SK-N-SH (cell line): ENCODE results near the gene SLC39A9. TPM values are rescaled to one million over a fixed set of nuclear protein-coding genes. Genes with fewer than 3 reads are reported as not detected.

Experiments
- CTCF ChIA-PET: fragments of 300-600, 350-600 bp; formaldehyde crosslinking; extraction: SDS; loops from one replicate; lab custom pipeline; 2021; lab: Yijun Ruan, JAX
- POLR2A ChIA-PET: fragments of 350-600 bp; sonication (Branson Sonifier 250); formaldehyde crosslinking; extraction: SDS; loops from one replicate; lab custom pipeline; 2020; ENCODE audit warnings: antibody characterized with exemption, inconsistent platforms; lab: Yijun Ruan, JAX
- DNase-seq: peaks from one replicate; pipeline ENCODE4 v3.0.0; 2012
- H2AFZ ChIP-seq: fragments of 200-600 bp; sonication (generic); 2 replicates; pipeline ENCODE4 v1.8.1; 2016; ENCODE audit warnings: antibody characterized with exemption, mild to moderate bottlenecking, low read depth
- H3F3A ChIP-seq: fragments of 200-600 bp; sonication (generic); replicated peaks from 2 replicates; pipeline ENCODE3; 2016; ENCODE audit warnings: antibody characterized with exemption, mild to moderate bottlenecking; ENCODE audit not compliant: insufficient read depth
- H3K27ac ChIP-seq, 2 experiments: fragments of 200-500 bp in 1 of 2; fragments of 200-600 bp in 1 of 2; sonication (Bioruptor generic) in 1 of 2; sonication (generic), shearing (Covaris generic) in 1 of 2; 2 replicates each; pipeline versions ENCODE4 v1.5.1 to v1.6.1; 2014 to 2016; ENCODE audit warnings: low read depth in 2 of 2, inconsistent platforms in 1 of 2, low read length in 1 of 2, mild to moderate bottlenecking in 1 of 2, mixed read lengths in 1 of 2
- H3K27me3 ChIP-seq: fragments of 200-600 bp; sonication (generic), shearing (Covaris generic); 2 replicates; pipeline ENCODE4 v1.6.1; 2016; ENCODE audit warnings: mixed run types; ENCODE audit not compliant: insufficient read depth
- H3K36me3 ChIP-seq, 2 experiments: fragments of 200-500 bp in 1 of 2; fragments of 200-600 bp in 1 of 2; sonication (Bioruptor generic) in 1 of 2; sonication (generic) in 1 of 2; replicated peaks in 1 of 2; 2 replicates each; pipeline versions ENCODE3 to v1.5.1; 2014 to 2016; ENCODE audit warnings: low read length in 1 of 2, mild to moderate bottlenecking in 1 of 2; ENCODE audit not compliant: insufficient read depth in 2 of 2, control insufficient read depth in 1 of 2
- H3K4me1 ChIP-seq, 2 experiments: fragments of 200-500 bp in 1 of 2; fragments of 200-600 bp in 1 of 2; sonication (Bioruptor generic) in 1 of 2; sonication (generic), shearing (Covaris generic) in 1 of 2; 2 replicates each; pipeline versions ENCODE4 v1.5.1 to v1.6.1; 2014 to 2016; ENCODE audit warnings: low read depth in 1 of 2, low read length in 1 of 2, mixed run types in 1 of 2; ENCODE audit not compliant: insufficient read depth in 2 of 2, control insufficient read depth in 1 of 2
- H3K4me2 ChIP-seq: fragments of 200-600 bp; sonication (generic), shearing (Covaris generic); 2 replicates; pipeline ENCODE4 v1.6.1; 2017; ENCODE audit warnings: mixed run types
- H3K4me3 ChIP-seq, 2 experiments: fragments of 200-500 bp in 1 of 2; fragments of 200-600 bp in 1 of 2; sonication (Bioruptor generic) in 1 of 2; sonication (generic), shearing (Covaris generic) in 1 of 2; 2 replicates each; pipeline versions ENCODE4 v1.5.1 to v1.8.1; 2014 to 2016; ENCODE audit warnings: low read depth in 2 of 2, inconsistent platforms in 1 of 2, low read length in 1 of 2, mild to moderate bottlenecking in 1 of 2, mixed read lengths in 1 of 2, moderate library complexity in 1 of 2
- H3K79me2 ChIP-seq: fragments of 200-600 bp; sonication (generic); 2 replicates; pipeline ENCODE4 v1.8.1; 2017; ENCODE audit warnings: mild to moderate bottlenecking; ENCODE audit not compliant: insufficient read depth
- H3K9ac ChIP-seq: fragments of 200-600 bp; sonication (generic); 2 replicates; pipeline ENCODE4 v1.6.1; 2017; ENCODE audit warnings: mixed run types
- H3K9me2 ChIP-seq: fragments of 200-600 bp; sonication (generic); 2 replicates; pipeline ENCODE4 v1.6.1; 2017; ENCODE audit warnings: mixed run types
- H3K9me3 ChIP-seq: fragments of 200-600 bp; sonication (generic); 2 replicates; pipeline ENCODE4 v1.6.1; 2017; ENCODE audit warnings: mixed run types, mild to moderate bottlenecking, moderate library complexity
- H4K20me1 ChIP-seq: fragments of 200-600 bp; sonication (generic); 2 replicates; pipeline ENCODE4 v1.6.1; 2017; ENCODE audit warnings: mild to moderate bottlenecking, mixed run types; ENCODE audit not compliant: insufficient read depth
- FOSL2 ChIP-seq: IDR thresholded peaks from 2 replicates; pipeline ENCODE4 v1.4.0; 2012; ENCODE audit warnings: low read depth, mild to moderate bottlenecking, moderate library complexity, borderline replicate concordance
- FOXM1 ChIP-seq: IDR thresholded peaks from 2 replicates; pipeline ENCODE4 v1.4.0; 2012; ENCODE audit warnings: low read depth, mild to moderate bottlenecking
- GABPA ChIP-seq: IDR thresholded peaks from 2 replicates; pipeline ENCODE4 v1.4.0; 2012; ENCODE audit warnings: low read depth, mild to moderate bottlenecking
- GATA2 ChIP-seq: sonication (generic); formaldehyde crosslinking; IDR thresholded peaks from 2 replicates; pipeline ENCODE4 v1.5.0; 2020; ENCODE audit warnings: mild to moderate bottlenecking, missing genetic modification reagents
- MAX ChIP-seq: IDR thresholded peaks from 2 replicates; pipeline ENCODE4 v1.4.0; 2012; ENCODE audit warnings: low read depth
- MEF2A ChIP-seq: IDR thresholded peaks from 2 replicates; pipeline ENCODE4 v1.4.0; 2012; ENCODE audit warnings: low read depth, borderline replicate concordance
- NFIC ChIP-seq: IDR thresholded peaks from 2 replicates; pipeline ENCODE4 v1.4.0; 2012; ENCODE audit warnings: borderline replicate concordance
- NRF1 ChIP-seq: IDR thresholded peaks from 2 replicates; pipeline ENCODE4 v1.6.1; 2012; ENCODE audit warnings: low read depth, mild to moderate bottlenecking, low read length
- RXRA ChIP-seq: IDR thresholded peaks from 2 replicates; pipeline ENCODE4 v1.4.0; 2012; ENCODE audit warnings: low read depth, mild to moderate bottlenecking, borderline replicate concordance
- SMC3 ChIP-seq: IDR thresholded peaks from 2 replicates; pipeline ENCODE4 v1.6.1; 2012; ENCODE audit warnings: low read depth, low read length, improper control_type of control experiment
- USF1 ChIP-seq: IDR thresholded peaks from 2 replicates; pipeline ENCODE4 v1.4.0; 2012; ENCODE audit warnings: low read depth, borderline replicate concordance
- YY1 ChIP-seq: IDR thresholded peaks from 2 replicates; pipeline ENCODE4 v1.4.0; 2012; ENCODE audit warnings: low read depth, mild to moderate bottlenecking
- ZBTB33 ChIP-seq: IDR thresholded peaks from 2 replicates; pipeline ENCODE4 v1.4.0; 2012; ENCODE audit warnings: low read depth, borderline replicate concordance
- WGBS: methylation state at CpG from one replicate; pipeline ENCODE4 v1.1.6; 2017; ENCODE audit warnings: low lambda C conversion rate; 5-methylcytosine and 5-hydroxymethylcytosine counted together
- polyA plus RNA-seq, 3 experiments: library from polyadenylated mRNA; depleted of rRNA; stranded (reverse); fragments of >200 nt; gene quantifications; 2 replicates each; pipeline ENCODE4 v1.2.3, GENCODE V29; 2012
- TF ChIP-seq, protein P1 (sequence below): fragments of 150-350 bp; IDR thresholded peaks from 2 replicates; pipeline ENCODE4 v1.6.1; 2017; ENCODE audit warnings: antibody characterized with exemption, low read length, low read depth, borderline replicate concordance
- TF ChIP-seq, protein P2 (sequence below): fragments of 200-600 bp; sonication (generic); IDR thresholded peaks from 2 replicates; pipeline ENCODE4 v1.6.1; 2017; ENCODE audit warnings: antibody characterized with exemption, mild to moderate bottlenecking, moderate library complexity
- TF ChIP-seq, protein P3 (sequence below): IDR thresholded peaks from 2 replicates; pipeline ENCODE4; 2012

SLC39A9 gene
- polyA plus RNA-seq, 1 of the 3 experiments (the other 2 are of a cell fraction) = 39.8 TPM

GRCh38 chr14:69484444-69485314 is 86.2 kb downstream of the SLC39A9 start, which contains the start of gene PLEKHD1:
PLEKHD1 (plus strand) TSS chr14:69484728; CDS start chr14:69484966, 238 bp downstream.
- H3K36me3 ChIP-seq = no peaks in the 10 kb centered on the region
- no peaks in the 10 kb centered on the region for H3F3A ChIP-seq
- peaks cover 0 to 26% of the 10 kb centered on the region in 2 experiments; a peak in 2 of 4 replicates for H3K4me1 ChIP-seq
- H3K9me2 ChIP-seq = no peaks in the 10 kb centered on the region
- no peaks in the 10 kb centered on the region for H3K9me3 ChIP-seq
- peak; percentile 87 for DNase-seq
- peaks cover 37% of the 10 kb centered on the region for H3K27me3 ChIP-seq
- POLR2A ChIA-PET = no interaction called here
- peak within 1 kb of the TSS; percentile 82 for H3K4me2 ChIP-seq
- no peak within 1 kb of the TSS for H3K27ac ChIP-seq
- peak within 1 kb of the TSS; percentile 16; the same call in 1 of the 2 replicates for H2AFZ ChIP-seq
- no peaks in the 10 kb centered on the region for H4K20me1 ChIP-seq
- peak within 1 kb of the TSS; percentile 48 to 54 for H3K4me3 ChIP-seq
- TF ChIP-seq, protein P1, sequence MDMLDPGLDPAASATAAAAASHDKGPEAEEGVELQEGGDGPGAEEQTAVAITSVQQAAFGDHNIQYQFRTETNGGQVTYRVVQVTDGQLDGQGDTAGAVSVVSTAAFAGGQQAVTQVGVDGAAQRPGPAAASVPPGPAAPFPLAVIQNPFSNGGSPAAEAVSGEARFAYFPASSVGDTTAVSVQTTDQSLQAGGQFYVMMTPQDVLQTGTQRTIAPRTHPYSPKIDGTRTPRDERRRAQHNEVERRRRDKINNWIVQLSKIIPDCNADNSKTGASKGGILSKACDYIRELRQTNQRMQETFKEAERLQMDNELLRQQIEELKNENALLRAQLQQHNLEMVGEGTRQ = no peak
- TF ChIP-seq FOXM1 (no peak), NFIC (no peak)
- TF ChIP-seq, all 33 proteins: peak for 0
- CTCF ChIA-PET = interaction anchor here (0.7 to 3.2 kb wide), 6 partner anchors 19 to 575 kb away, joined by 3 to 14 read pairs (median 6); partner anchors contain the start of gene CCDC177
- Histone ChIP-seq H3K9ac (no peak within 1 kb of the TSS), H3K79me2 (no peaks in the 10 kb centered on the region)
- 9% methylated on average over 20 of the region's 86 CpGs for WGBS

GRCh38 chr14:69485315-69485660 is 86.8 kb downstream of the SLC39A9 start:
- POLR2A ChIA-PET = no interaction called here
- Histone ChIP-seq H3K27me3 (peaks cover 37% of the 10 kb centered on the region), H4K20me1 (no peaks in the 10 kb centered on the region), H3K4me1 (peaks cover 0 to 26% of the 10 kb centered on the region in 2 experiments; a peak in 2 of 4 replicates), H3K79me2 (no peaks in the 10 kb centered on the region), H3K4me3 (no peak overlapping the region), H3K36me3 (no peaks in the 10 kb centered on the region), H3K9me2 (no peaks in the 10 kb centered on the region), H3K27ac (no peak overlapping the region), H3K4me2 (no peak overlapping the region), H2AFZ (no peak overlapping the region), H3F3A (no peaks in the 10 kb centered on the region)
- CTCF ChIA-PET = interaction anchor here (1.5 to 3.2 kb wide), 4 partner anchors 8 to 242 kb away, joined by 3 to 13 read pairs (median 6); partner anchors contain the start of gene CCDC177
- DNase-seq = no peak
- WGBS = 74% methylated on average over 10 of the region's 11 CpGs
- TF ChIP-seq NRF1 (no peak), SMC3 (no peak), GATA2 (CRISPR knock-in tag) (no peak), USF1 (no peak), YY1 (no peak), ZBTB33 (no peak), NFIC (no peak), FOSL2 (no peak), MAX (no peak), MEF2A (no peak), RXRA (no peak), GABPA (no peak)
- TF ChIP-seq, protein P2, sequence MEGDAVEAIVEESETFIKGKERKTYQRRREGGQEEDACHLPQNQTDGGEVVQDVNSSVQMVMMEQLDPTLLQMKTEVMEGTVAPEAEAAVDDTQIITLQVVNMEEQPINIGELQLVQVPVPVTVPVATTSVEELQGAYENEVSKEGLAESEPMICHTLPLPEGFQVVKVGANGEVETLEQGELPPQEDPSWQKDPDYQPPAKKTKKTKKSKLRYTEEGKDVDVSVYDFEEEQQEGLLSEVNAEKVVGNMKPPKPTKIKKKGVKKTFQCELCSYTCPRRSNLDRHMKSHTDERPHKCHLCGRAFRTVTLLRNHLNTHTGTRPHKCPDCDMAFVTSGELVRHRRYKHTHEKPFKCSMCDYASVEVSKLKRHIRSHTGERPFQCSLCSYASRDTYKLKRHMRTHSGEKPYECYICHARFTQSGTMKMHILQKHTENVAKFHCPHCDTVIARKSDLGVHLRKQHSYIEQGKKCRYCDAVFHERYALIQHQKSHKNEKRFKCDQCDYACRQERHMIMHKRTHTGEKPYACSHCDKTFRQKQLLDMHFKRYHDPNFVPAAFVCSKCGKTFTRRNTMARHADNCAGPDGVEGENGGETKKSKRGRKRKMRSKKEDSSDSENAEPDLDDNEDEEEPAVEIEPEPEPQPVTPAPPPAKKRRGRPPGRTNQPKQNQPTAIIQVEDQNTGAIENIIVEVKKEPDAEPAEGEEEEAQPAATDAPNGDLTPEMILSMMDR = no peak
- TF ChIP-seq, protein P3, sequence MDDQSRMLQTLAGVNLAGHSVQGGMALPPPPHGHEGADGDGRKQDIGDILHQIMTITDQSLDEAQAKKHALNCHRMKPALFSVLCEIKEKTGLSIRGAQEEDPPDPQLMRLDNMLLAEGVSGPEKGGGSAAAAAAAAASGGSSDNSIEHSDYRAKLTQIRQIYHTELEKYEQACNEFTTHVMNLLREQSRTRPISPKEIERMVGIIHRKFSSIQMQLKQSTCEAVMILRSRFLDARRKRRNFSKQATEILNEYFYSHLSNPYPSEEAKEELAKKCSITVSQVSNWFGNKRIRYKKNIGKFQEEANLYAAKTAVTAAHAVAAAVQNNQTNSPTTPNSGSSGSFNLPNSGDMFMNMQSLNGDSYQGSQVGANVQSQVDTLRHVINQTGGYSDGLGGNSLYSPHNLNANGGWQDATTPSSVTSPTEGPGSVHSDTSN = no peak
- TF ChIP-seq, all 33 proteins: peak for 0
- Histone ChIP-seq H3K9ac (no peak overlapping the region), H3K9me3 (no peaks in the 10 kb centered on the region)
